ENCODE data around the gene REX1BD. TPM values are rescaled to one million over a fixed set of nuclear protein-coding genes. Genes with fewer than 3 reads are reported as not detected.

The REX1BD gene
- total and polyA plus RNA-seq, 2 experiments from 2014 or later: 79.9 to 105 TPM

DNA sequence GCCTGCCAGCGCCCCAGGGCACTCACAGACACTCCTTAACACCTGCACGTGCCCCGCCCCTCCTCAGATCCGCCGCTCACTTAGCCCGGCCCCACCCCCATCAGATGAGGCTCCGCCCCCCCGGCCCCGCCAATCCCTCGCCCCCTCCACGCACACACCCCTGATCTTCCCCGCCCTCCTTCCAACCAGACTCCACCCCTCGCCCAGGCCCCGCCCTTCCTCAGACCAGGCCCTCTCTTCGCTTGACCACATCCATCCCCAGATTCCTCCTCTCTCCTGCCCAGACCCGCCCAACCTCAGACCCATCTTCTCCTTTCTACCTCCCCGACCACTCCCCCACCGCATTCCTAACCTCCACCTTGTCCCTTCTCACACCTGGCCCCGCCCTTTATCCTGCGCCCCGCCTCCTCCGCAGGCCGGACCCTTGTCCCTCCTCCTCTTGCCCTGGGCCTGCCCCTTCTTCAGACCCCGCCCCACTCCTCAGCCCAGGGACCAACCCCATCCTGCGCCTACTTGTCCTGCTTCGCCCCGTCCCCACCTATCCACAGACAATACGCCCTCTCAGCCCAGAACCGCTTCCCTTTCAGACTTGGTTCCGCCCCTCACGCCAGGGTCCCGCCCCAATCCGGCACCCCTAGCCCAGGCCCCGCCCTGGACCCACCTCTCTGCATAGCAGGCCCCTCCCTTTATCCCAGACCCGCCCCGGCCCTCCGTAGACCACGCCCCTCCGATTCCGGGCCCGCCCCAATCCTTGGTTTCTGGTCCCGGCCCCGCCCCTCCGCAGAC is 47.8 kb downstream of the REX1BD start:
- H3K4me1 ChIP-seq (ENCODE audit: insufficient read depth): no peaks in the 10 kb centered on the region
- TF ChIP-seq EZH2 (IDR thresholded peaks at IDR 0.05; ENCODE audit: insufficient read depth, poor library complexity, severe bottlenecking) (no peak), EZH2phosphoT487 (IDR thresholded peaks at IDR 0.05; ENCODE audit: insufficient read depth, low read depth) (no peak)
- H3K27ac ChIP-seq: no peak overlapping the region
- DNase-seq: peak; percentile 95
- no peaks in the 10 kb centered on the region for H4K20me1 ChIP-seq (ENCODE audit: insufficient read depth)
- no peaks in the 10 kb centered on the region for H3K36me3 ChIP-seq (ENCODE audit: low read depth)
- in situ Hi-C loops (cut with MboI): no loop called here
- H3K9me3 ChIP-seq (ENCODE audit: low read depth): no peaks in the 10 kb centered on the region
- H2AFZ ChIP-seq: peak overlapping the region; percentile 84
- no peak overlapping the region for H3K9ac ChIP-seq
- H3K4me3 ChIP-seq: peak overlapping the region; percentile 76
- no peaks in the 10 kb centered on the region for H3K79me2 ChIP-seq (ENCODE audit: insufficient read depth)
- no peaks in the 10 kb centered on the region for H3K9me2 ChIP-seq (ENCODE audit: insufficient read depth)
- H3K27me3 ChIP-seq (replicated peaks; ENCODE audit: insufficient read depth): no peaks in the 10 kb centered on the region
- WGBS, 2 experiments (ENCODE audit: low coverage in 1 of 2, low lambda C conversion rate in 2 of 2, missing lambda C conversion rate in 2 of 2): 5 to 6% methylated on average over 19 to 44 of the region's 44 CpGs
- H3F3A ChIP-seq (ENCODE audit: insufficient read depth): no peaks in the 10 kb centered on the region
- peak overlapping the region; percentile 24 for H3K4me2 ChIP-seq (ENCODE audit: unreplicated experiment)

GRCh38 chr19:18636969-18637629 is 48.5 kb downstream of the REX1BD start, which contains the start of gene KLHL26:
Gene KLHL26, plus strand, starts transcription at chr19:18637028. Its CDS starts 27 bp downstream, at chr19:18637055.
- no peaks in the 10 kb centered on the region for H3K4me1 ChIP-seq (ENCODE audit: insufficient read depth)
- H3K36me3 ChIP-seq (ENCODE audit: low read depth): no peaks in the 10 kb centered on the region
- no peak for DNase-seq
- no peak within 1 kb of the TSS for H3K27ac ChIP-seq
- H4K20me1 ChIP-seq (ENCODE audit: insufficient read depth): no peaks in the 10 kb centered on the region
- no peaks in the 10 kb centered on the region for H3F3A ChIP-seq (ENCODE audit: insufficient read depth)
- in situ Hi-C loops (cut with MboI): no loop called here
- H3K9me3 ChIP-seq (ENCODE audit: low read depth): no peaks in the 10 kb centered on the region
- 9% methylated on average over 45 to 47 of the region's 47 CpGs for WGBS, 2 experiments (ENCODE audit: low coverage in 1 of 2, low lambda C conversion rate in 2 of 2, missing lambda C conversion rate in 2 of 2)
- TF ChIP-seq EZH2 (IDR thresholded peaks at IDR 0.05; ENCODE audit: insufficient read depth, poor library complexity, severe bottlenecking) (no peak), EZH2phosphoT487 (IDR thresholded peaks at IDR 0.05; ENCODE audit: insufficient read depth, low read depth) (no peak)
- H3K79me2 ChIP-seq (ENCODE audit: insufficient read depth): no peaks in the 10 kb centered on the region
- H3K9ac ChIP-seq: peak within 1 kb of the TSS; percentile 83
- H3K4me2 ChIP-seq (ENCODE audit: unreplicated experiment): peak within 1 kb of the TSS; percentile 63
- no peaks in the 10 kb centered on the region for H3K27me3 ChIP-seq (replicated peaks; ENCODE audit: insufficient read depth)
- peak within 1 kb of the TSS; percentile 76 for H3K4me3 ChIP-seq
- peak within 1 kb of the TSS; percentile 84 for H2AFZ ChIP-seq
- H3K9me2 ChIP-seq (ENCODE audit: insufficient read depth): no peaks in the 10 kb centered on the region

DNA sequence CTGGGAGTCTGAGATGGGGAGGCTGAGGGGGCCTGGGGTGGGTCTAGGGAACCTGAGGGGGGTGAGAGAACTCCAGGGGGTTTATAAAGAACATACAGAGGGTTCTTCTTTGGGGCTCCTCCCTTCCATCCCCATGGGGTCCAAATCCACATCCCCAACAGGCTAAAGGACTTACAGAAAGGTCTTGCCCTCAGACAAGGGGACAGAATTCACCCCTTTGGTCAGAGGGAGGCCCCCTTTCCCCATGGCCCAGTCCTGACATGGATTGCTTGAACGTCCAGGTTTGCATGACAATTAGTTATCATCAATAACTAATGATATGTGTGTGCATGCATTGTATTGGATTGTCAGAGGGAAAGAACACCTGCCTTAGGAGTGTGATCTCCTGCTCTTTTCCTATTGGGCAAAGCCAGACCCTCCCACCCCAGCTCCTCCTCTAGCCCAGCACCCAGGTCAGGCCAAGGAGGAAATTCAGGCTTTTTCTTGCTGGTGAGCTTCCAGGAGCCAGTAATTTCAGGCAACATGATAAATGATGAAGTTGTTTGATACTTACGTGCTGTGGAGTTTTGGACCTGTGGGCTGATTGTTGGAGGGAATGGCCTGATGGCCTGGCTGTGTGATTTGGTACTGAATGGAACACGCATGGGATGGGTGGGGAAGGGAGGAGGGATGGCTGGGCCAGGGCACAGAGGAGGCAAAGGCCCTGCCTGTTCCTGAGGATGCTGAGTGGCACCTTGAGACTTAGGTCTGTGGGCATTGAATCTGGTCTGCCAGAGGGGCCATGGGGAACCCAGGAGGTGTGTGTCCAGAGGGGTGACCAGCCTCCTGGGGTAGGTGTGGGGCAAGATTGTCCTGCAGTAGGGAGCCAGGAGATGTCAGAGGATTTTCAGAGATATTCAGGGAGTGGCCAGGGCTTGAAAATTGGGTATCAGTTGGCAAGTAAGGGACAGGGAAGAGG is 49.4 kb downstream of the REX1BD start:
- no peaks in the 10 kb centered on the region for H4K20me1 ChIP-seq (ENCODE audit: insufficient read depth)
- no peak overlapping the region for H3K27ac ChIP-seq
- H3K9me2 ChIP-seq (ENCODE audit: insufficient read depth): no peaks in the 10 kb centered on the region
- H3K4me2 ChIP-seq (ENCODE audit: unreplicated experiment): no peak overlapping the region
- peak overlapping the region; percentile 76 for H3K4me3 ChIP-seq
- no peak for TF ChIP-seq EZH2phosphoT487 (IDR thresholded peaks at IDR 0.05; ENCODE audit: insufficient read depth, low read depth)
- no peaks in the 10 kb centered on the region for H3F3A ChIP-seq (ENCODE audit: insufficient read depth)
- no peak for DNase-seq
- in situ Hi-C loops (cut with MboI): no loop called here
- H3K9me3 ChIP-seq (ENCODE audit: low read depth): no peaks in the 10 kb centered on the region
- H3K9ac ChIP-seq: peak overlapping the region; percentile 83; the same call in 1 of the 2 replicates
- no peak overlapping the region for H2AFZ ChIP-seq
- 40 to 49% methylated on average over 3 of the region's 3 CpGs for WGBS, 2 experiments (ENCODE audit: low coverage in 1 of 2, low lambda C conversion rate in 2 of 2, missing lambda C conversion rate in 2 of 2)
- no peaks in the 10 kb centered on the region for H3K79me2 ChIP-seq (ENCODE audit: insufficient read depth)
- H3K27me3 ChIP-seq (replicated peaks; ENCODE audit: insufficient read depth): no peaks in the 10 kb centered on the region
- no peaks in the 10 kb centered on the region for H3K36me3 ChIP-seq (ENCODE audit: low read depth)
- no peaks in the 10 kb centered on the region for H3K4me1 ChIP-seq (ENCODE audit: insufficient read depth)

DNA sequence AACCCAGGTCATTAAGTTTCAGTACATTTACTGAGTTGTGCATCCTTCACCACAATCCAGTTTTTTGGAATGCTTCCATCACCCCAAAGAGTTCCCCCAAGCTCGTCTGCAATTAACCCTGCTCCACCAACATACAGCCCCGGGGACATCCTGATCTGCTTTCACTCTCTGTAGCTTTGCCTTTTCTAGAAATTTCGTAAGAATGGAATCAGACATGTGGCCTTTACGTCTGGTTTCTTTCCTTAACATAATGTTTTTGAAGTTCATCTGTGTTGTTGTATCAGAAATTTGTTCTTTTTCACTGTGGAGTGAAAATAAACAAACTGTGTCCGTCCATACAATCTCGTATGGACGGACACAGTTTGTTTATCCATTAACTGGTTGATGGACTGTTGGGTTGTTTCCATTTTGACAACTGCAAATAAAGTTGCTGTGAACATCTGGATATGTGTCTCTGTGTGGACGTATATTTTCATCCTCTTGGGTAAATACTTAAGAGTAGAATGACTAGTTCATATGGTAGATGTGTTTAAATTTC is 51.2 kb downstream of the REX1BD start:
- in situ Hi-C loops (cut with MboI): no loop called here
- H4K20me1 ChIP-seq (ENCODE audit: insufficient read depth): no peaks in the 10 kb centered on the region
- no peaks in the 10 kb centered on the region for H3K9me2 ChIP-seq (ENCODE audit: insufficient read depth)
- H3K9me3 ChIP-seq (ENCODE audit: low read depth): no peaks in the 10 kb centered on the region
- H3K4me3 ChIP-seq: no peak overlapping the region
- WGBS, 2 experiments (ENCODE audit: low coverage in 1 of 2, low lambda C conversion rate in 2 of 2, missing lambda C conversion rate in 2 of 2): 56 to 57% methylated on average over 8 of the region's 8 CpGs
- H3K4me1 ChIP-seq (ENCODE audit: insufficient read depth): no peaks in the 10 kb centered on the region
- no peaks in the 10 kb centered on the region for H3K36me3 ChIP-seq (ENCODE audit: low read depth)
- no peaks in the 10 kb centered on the region for H3K27me3 ChIP-seq (replicated peaks; ENCODE audit: insufficient read depth)
- no peaks in the 10 kb centered on the region for H3F3A ChIP-seq (ENCODE audit: insufficient read depth)
- DNase-seq: no peak
- TF ChIP-seq EZH2 (IDR thresholded peaks at IDR 0.05; ENCODE audit: insufficient read depth, poor library complexity, severe bottlenecking) (no peak), EZH2phosphoT487 (IDR thresholded peaks at IDR 0.05; ENCODE audit: insufficient read depth, low read depth) (no peak)
- H3K79me2 ChIP-seq (ENCODE audit: insufficient read depth): no peaks in the 10 kb centered on the region
- no peak overlapping the region for H3K4me2 ChIP-seq (ENCODE audit: unreplicated experiment)
- H2AFZ ChIP-seq: no peak overlapping the region
- no peak overlapping the region for H3K9ac ChIP-seq
- H3K27ac ChIP-seq: no peak overlapping the region

Small RNAs within 50 kb of the gene (small RNA-seq; reads per million reads assigned to genes)
- not detected for gene RN7SL155P (ENCODE audit: low read depth, low replicate concordance)

Other genes with a start within 250 kb of the REX1BD start
- 12.0 and 20.5 TPM in 2 replicates for gene PGPEP1, start 248.2 kb upstream of the REX1BD start, total RNA-seq (2014; rRNA removed; shearing (Covaris generic))
- 9.4 and 14.5 TPM in 2 replicates for gene PGPEP1, start 248.2 kb upstream of the REX1BD start, polyA plus RNA-seq (2016; fragmentation: Nextera tagmentation; extraction: Ambion mirVana)
- 27.7 and 33.3 TPM in 2 replicates for gene GDF15, start 202.6 kb upstream of the REX1BD start, total RNA-seq (2014; rRNA removed; shearing (Covaris generic))
- gene GDF15, start 202.6 kb upstream of the REX1BD start, polyA plus RNA-seq (2016; fragmentation: Nextera tagmentation; extraction: Ambion mirVana): 32.7 and 36.0 TPM in 2 replicates
- not detected in 2 replicates for gene LRRC25, start 191.2 kb upstream of the REX1BD start, total RNA-seq (2014; rRNA removed; shearing (Covaris generic))
- gene LRRC25, start 191.2 kb upstream of the REX1BD start, polyA plus RNA-seq (2016; fragmentation: Nextera tagmentation; extraction: Ambion mirVana): not detected in 2 replicates
- 156 and 169 TPM in 2 replicates for gene SSBP4, start 169.4 kb upstream of the REX1BD start, total RNA-seq (2014; rRNA removed; shearing (Covaris generic))
- 46.5 and 46.9 TPM in 2 replicates for gene SSBP4, start 169.4 kb upstream of the REX1BD start, polyA plus RNA-seq (2016; fragmentation: Nextera tagmentation; extraction: Ambion mirVana)
- gene ISYNA1, start 150.7 kb upstream of the REX1BD start, total RNA-seq (2014; rRNA removed; shearing (Covaris generic)): 5.5 and 8.9 TPM in 2 replicates
- gene ISYNA1, start 150.7 kb upstream of the REX1BD start, polyA plus RNA-seq (2016; fragmentation: Nextera tagmentation; extraction: Ambion mirVana): 12.3 and 17.2 TPM in 2 replicates
- 22.1 and 24.2 TPM in 2 replicates for gene ELL, start 66.7 kb upstream of the REX1BD start, total RNA-seq (2014; rRNA removed; shearing (Covaris generic))
- gene ELL, start 66.7 kb upstream of the REX1BD start, polyA plus RNA-seq (2016; fragmentation: Nextera tagmentation; extraction: Ambion mirVana): 16.4 and 17.1 TPM in 2 replicates
- gene FKBP8, start 45.2 kb upstream of the REX1BD start, total RNA-seq (2014; rRNA removed; shearing (Covaris generic)): 419 and 466 TPM in 2 replicates
- 195 and 208 TPM in 2 replicates for gene FKBP8, start 45.2 kb upstream of the REX1BD start, polyA plus RNA-seq (2016; fragmentation: Nextera tagmentation; extraction: Ambion mirVana)
- gene KXD1, start 30.9 kb upstream of the REX1BD start, total RNA-seq (2014; rRNA removed; shearing (Covaris generic)): 91.2 and 110 TPM in 2 replicates
- gene KXD1, start 30.9 kb upstream of the REX1BD start, polyA plus RNA-seq (2016; fragmentation: Nextera tagmentation; extraction: Ambion mirVana): 129 and 135 TPM in 2 replicates
- gene UBA52, start 16.9 kb upstream of the REX1BD start, total RNA-seq (2014; rRNA removed; shearing (Covaris generic)): 647 and 755 TPM in 2 replicates
- 708 and 711 TPM in 2 replicates for gene UBA52, start 16.9 kb upstream of the REX1BD start, polyA plus RNA-seq (2016; fragmentation: Nextera tagmentation; extraction: Ambion mirVana)
- gene CRLF1, start 18.0 kb downstream of the REX1BD start, total RNA-seq (2014; rRNA removed; shearing (Covaris generic)): 40.0 and 59.2 TPM in 2 replicates
- 8.6 and 9.9 TPM in 2 replicates for gene CRLF1, start 18.0 kb downstream of the REX1BD start, polyA plus RNA-seq (2016; fragmentation: Nextera tagmentation; extraction: Ambion mirVana)
- gene TMEM59L, start 24.1 kb downstream of the REX1BD start, total RNA-seq (2014; rRNA removed; shearing (Covaris generic)): 0.13 and 0.97 TPM in 2 replicates
- gene TMEM59L, start 24.1 kb downstream of the REX1BD start, polyA plus RNA-seq (2016; fragmentation: Nextera tagmentation; extraction: Ambion mirVana): 2.1 and 3.4 TPM in 2 replicates
- 5.7 and 6.4 TPM in 2 replicates for gene KLHL26, start 48.2 kb downstream of the REX1BD start, total RNA-seq (2014; rRNA removed; shearing (Covaris generic))
- gene KLHL26, start 48.2 kb downstream of the REX1BD start, polyA plus RNA-seq (2016; fragmentation: Nextera tagmentation; extraction: Ambion mirVana): 2.8 and 2.9 TPM in 2 replicates
- gene CRTC1, start 94.9 kb downstream of the REX1BD start, total RNA-seq (2014; rRNA removed; shearing (Covaris generic)): 1.2 and 1.4 TPM in 2 replicates
- 4.0 and 5.1 TPM in 2 replicates for gene CRTC1, start 94.9 kb downstream of the REX1BD start, polyA plus RNA-seq (2016; fragmentation: Nextera tagmentation; extraction: Ambion mirVana)
- gene COMP, start 202.5 kb downstream of the REX1BD start, total RNA-seq (2014; rRNA removed; shearing (Covaris generic)): 93.8 and 96.6 TPM in 2 replicates
- 252 and 257 TPM in 2 replicates for gene COMP, start 202.5 kb downstream of the REX1BD start, polyA plus RNA-seq (2016; fragmentation: Nextera tagmentation; extraction: Ambion mirVana)
- gene UPF1, start 243.2 kb downstream of the REX1BD start, total RNA-seq (2014; rRNA removed; shearing (Covaris generic)): 51.7 and 57.4 TPM in 2 replicates
- 3.5 and 4.3 TPM in 2 replicates for gene UPF1, start 243.2 kb downstream of the REX1BD start, polyA plus RNA-seq (2016; fragmentation: Nextera tagmentation; extraction: Ambion mirVana)

Data from GM23248 (cell line).